Spinal cord (tissue), 10 donors: ENCODE results near the gene OAT. TPM values are rescaled to one million over a fixed set of nuclear protein-coding genes. Genes with fewer than 3 reads are reported as not detected.

ENCODE experiments used
- DNase-seq, 6 donors: peaks; one replicate each; pipeline versions ENCODE4 v3.0.0 to v3.0.0-alpha.2; 2013 to 2015; ENCODE audit warnings: low spot score in 6 of 6, low read depth in 4 of 6
- H3K27ac ChIP-seq: one replicate; pipeline ENCODE4 v1.5.1; 2013; ENCODE audit warnings: low read depth, low read length, control low read depth
- H3K27me3 ChIP-seq: one replicate; pipeline ENCODE4 v1.6.1; 2013; ENCODE audit warnings: low read length; ENCODE audit not compliant: control insufficient read depth, insufficient read depth
- H3K36me3 ChIP-seq: one replicate; pipeline ENCODE4 v1.6.1; 2013; ENCODE audit warnings: low read length; ENCODE audit not compliant: control insufficient read depth, insufficient read depth
- H3K4me1 ChIP-seq: one replicate; pipeline ENCODE4 v1.6.1; 2013; ENCODE audit warnings: low read length; ENCODE audit not compliant: control insufficient read depth, insufficient read depth
- H3K4me3 ChIP-seq: one replicate; pipeline ENCODE4 v1.5.1; 2013; ENCODE audit warnings: low read depth, low read length, control low read depth
- H3K9me3 ChIP-seq: one replicate; pipeline ENCODE4 v1.6.1; 2013; ENCODE audit warnings: low read length; ENCODE audit not compliant: control insufficient read depth, insufficient read depth
- WGBS: methylation state at CpG from one replicate; pipeline ENCODE4 v1.1.5; 2013; ENCODE audit warnings: missing lambda C conversion rate; ENCODE audit not compliant: insufficient coverage; 5-methylcytosine and 5-hydroxymethylcytosine counted together
- polyA plus RNA-seq, 2 donors: library from polyadenylated mRNA; unstranded; fragments of 120-200 nt; gene quantifications; one replicate each; pipeline ENCODE4 v1.2.1, GENCODE V29; 2013; ENCODE audit not compliant: insufficient read length in 2 of 2
- total RNA-seq, 2 donors: library from RNA; depleted of rRNA in 1 of 2; stranded (reverse); fragments of 120-200 nt in 1 of 2; fragments of >200 nt in 1 of 2; gene quantifications; one replicate each; pipeline versions ENCODE4 v1.2.3 to v1.2.4, GENCODE V29; 2013 to 2014
- donor health status: healthy.

Gene OAT
- total and polyA plus RNA-seq, 4 donors, result 137 to 231 (median 168) TPM

DNA sequence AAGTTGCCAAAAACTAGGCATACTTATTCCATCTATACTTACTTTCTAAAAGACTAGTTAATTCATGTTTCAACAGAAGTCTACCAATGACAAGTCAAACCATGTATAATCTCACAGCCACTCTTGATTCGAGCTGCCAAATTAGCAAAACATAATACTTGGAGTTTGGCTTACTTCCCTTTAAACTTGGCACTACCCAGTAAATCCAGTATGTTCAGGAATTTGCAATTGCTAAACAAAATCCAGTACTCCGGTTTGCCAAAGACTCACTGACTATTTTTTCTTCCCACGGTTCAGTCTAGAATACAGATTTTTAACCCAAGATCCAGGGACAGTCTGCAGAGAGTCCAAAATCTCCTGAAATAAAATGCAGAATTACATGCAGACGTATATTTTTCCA lies 4.6 kb downstream of the OAT start:
- H3K36me3 ChIP-seq, result peaks cover 15% of the 10 kb centered on the region
- peaks cover 26% of the 10 kb centered on the region for H3K4me1 ChIP-seq
- peak in 2 of 6 donors; percentile 62 to 90 for DNase-seq
- H3K4me3 ChIP-seq, result no peak overlapping the region
- peak overlapping the region; percentile 73 for H3K27ac ChIP-seq
- H3K9me3 ChIP-seq, result no peaks in the 10 kb centered on the region
- WGBS, result 30% methylated on average over 3 of the region's 4 CpGs
- H3K27me3 ChIP-seq, result no peaks in the 10 kb centered on the region

DNA sequence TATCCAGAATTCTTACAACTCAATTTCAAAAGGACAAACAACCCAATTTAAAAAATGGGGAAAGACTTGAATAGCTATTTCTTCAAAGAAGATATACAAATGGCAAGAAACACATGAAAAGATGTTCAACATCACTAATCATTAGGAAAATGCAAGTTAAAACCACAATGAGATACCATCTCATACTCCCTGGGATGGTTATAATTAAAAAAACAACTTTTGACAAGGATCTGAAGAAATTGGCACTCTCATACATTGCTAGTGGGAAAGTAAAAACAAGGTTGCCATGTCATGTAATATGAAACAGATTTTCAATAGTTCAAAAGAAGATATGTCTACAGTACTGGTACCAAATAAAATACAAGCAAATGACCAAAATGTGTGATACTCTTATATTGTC lies 9.0 kb downstream of the OAT start:
- Histone ChIP-seq H3K27me3 (no peaks in the 10 kb centered on the region), H3K4me3 (no peak overlapping the region), H3K27ac (no peak overlapping the region), H3K36me3 (peaks cover 22% of the 10 kb centered on the region), H3K4me1 (peaks cover 14% of the 10 kb centered on the region), H3K9me3 (no peaks in the 10 kb centered on the region)
- DNase-seq, result no peak

DNA sequence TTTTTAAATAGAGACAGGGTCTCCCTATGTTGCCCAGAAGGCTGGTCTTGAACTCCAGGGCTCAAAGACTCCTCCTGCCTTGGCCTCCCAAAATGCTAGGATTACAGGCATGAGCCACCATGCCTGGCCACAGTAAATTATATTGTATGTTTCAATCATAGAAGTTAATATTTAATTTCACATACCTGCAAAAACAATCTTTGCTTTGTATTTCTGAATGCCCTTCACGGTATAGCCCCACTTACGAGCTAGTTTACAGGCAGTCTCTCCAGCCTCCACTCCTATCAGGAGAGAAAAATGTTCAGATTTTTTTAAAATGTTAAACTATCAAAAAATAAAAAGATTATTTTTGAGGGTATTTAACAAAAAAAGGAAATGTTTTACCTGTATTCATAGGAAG lies 10.4 kb downstream of the OAT start:
- Histone ChIP-seq H3K36me3 (peaks cover 32% of the 10 kb centered on the region), H3K27ac (no peak overlapping the region), H3K4me1 (peaks cover 7% of the 10 kb centered on the region), H3K27me3 (no peaks in the 10 kb centered on the region), H3K9me3 (no peaks in the 10 kb centered on the region), H3K4me3 (no peak overlapping the region)
- DNase-seq, result no peak
- no CpG with 5 or more reads among the region's 2 CpGs for WGBS

GRCh38 chr10:124407456-124407855 lies 11.3 kb downstream of the OAT start:
- no CpG with 5 or more reads among the region's 2 CpGs for WGBS
- DNase-seq, result no peak
- no peaks in the 10 kb centered on the region for H3K9me3 ChIP-seq
- no peaks in the 10 kb centered on the region for H3K27me3 ChIP-seq
- peaks cover 1% of the 10 kb centered on the region for H3K4me1 ChIP-seq
- no peak overlapping the region for H3K4me3 ChIP-seq
- H3K27ac ChIP-seq, result no peak overlapping the region
- H3K36me3 ChIP-seq, result peaks cover 35% of the 10 kb centered on the region

- 50% methylated on average over 6 of the region's 8 CpGs for WGBS
- Histone ChIP-seq H3K9me3 (no peaks in the 10 kb centered on the region), H3K4me1 (no peaks in the 10 kb centered on the region), H3K36me3 (peaks cover 46% of the 10 kb centered on the region), H3K27me3 (no peaks in the 10 kb centered on the region), H3K4me3 (no peak overlapping the region), H3K27ac (no peak overlapping the region)
- peak in 4 of 6 donors; percentile 73 to 97 (median 88) for DNase-seq
Observed at GRCh38 chr10:124403548-124403947, 15.2 kb downstream of the OAT start.

DNA sequence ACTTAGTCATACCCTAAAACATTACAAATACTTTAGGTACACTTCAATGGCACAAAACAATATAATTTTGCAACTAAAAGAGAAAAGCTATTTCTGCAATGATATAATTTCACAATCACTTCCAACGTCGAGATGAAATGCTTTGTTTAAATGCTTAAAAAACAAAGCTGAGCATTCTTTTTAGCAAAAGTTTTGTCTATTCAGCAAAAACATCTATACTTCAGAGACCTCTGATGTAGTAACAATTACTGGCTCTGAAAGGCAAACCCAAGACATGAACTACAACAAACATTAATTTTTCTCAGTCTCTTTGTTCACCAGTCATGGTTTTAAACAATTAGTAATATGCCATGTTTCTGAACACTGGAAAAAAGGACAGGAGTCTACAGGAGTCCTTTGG lies 16.4 kb downstream of the OAT start:
- H3K36me3 ChIP-seq, result peaks cover 49% of the 10 kb centered on the region
- WGBS, result no CpG with 5 or more reads among the region's 2 CpGs

DNA sequence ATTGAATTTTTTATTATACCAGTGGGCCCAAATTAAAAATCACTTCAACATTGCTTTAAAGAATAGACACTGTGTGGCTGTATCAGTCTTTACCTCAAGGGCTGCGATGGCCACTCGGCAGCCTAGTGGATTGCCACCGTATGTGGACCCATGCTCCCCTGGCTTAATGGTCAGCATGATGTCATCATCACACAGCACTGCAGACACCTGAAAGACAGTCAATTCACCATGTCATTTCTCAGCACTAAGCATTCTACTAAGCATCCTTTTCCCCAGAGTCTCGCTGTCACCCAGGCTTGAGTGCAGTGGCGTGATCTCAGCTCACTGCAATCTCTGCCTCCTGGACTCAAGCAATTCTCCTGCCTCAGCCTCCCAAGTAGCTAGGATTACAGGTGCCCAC lies 17.1 kb downstream of the OAT start:
- no peak for DNase-seq
- Histone ChIP-seq H3K4me3 (no peak overlapping the region), H3K27me3 (no peaks in the 10 kb centered on the region), H3K27ac (no peak overlapping the region), H3K4me1 (no peaks in the 10 kb centered on the region), H3K36me3 (peaks cover 50% of the 10 kb centered on the region), H3K9me3 (no peaks in the 10 kb centered on the region)
- 95% methylated on average over 4 of the region's 5 CpGs for WGBS

More for the DNA sequence above, 16.4 kb downstream of the OAT start:
- Histone ChIP-seq H3K4me3 (no peak overlapping the region), H3K27ac (no peak overlapping the region), H3K9me3 (no peaks in the 10 kb centered on the region), H3K27me3 (no peaks in the 10 kb centered on the region), H3K4me1 (no peaks in the 10 kb centered on the region)
- no peak for DNase-seq

GRCh38 chr10:124394583-124394982 lies 24.1 kb downstream of the OAT start:
- Histone ChIP-seq H3K27ac (no peak overlapping the region), H3K9me3 (no peaks in the 10 kb centered on the region)
- 100% methylated on average over 1 of the region's 1 CpG for WGBS

GRCh38 chr10:124392626-124393342 lies 25.9 kb downstream of the OAT start:
- Histone ChIP-seq H3K36me3 (peaks cover 10% of the 10 kb centered on the region), H3K4me3 (no peak overlapping the region), H3K4me1 (peaks cover 14% of the 10 kb centered on the region), H3K9me3 (no peaks in the 10 kb centered on the region), H3K27ac (no peak overlapping the region), H3K27me3 (no peaks in the 10 kb centered on the region)
- peak in 1 of 6 donors; percentile 55 for DNase-seq
- WGBS, result 93% methylated on average over 10 of the region's 11 CpGs

More at GRCh38 chr10:124394583-124394982, 24.1 kb downstream of the OAT start:
- Histone ChIP-seq H3K27me3 (no peaks in the 10 kb centered on the region), H3K4me3 (no peak overlapping the region), H3K4me1 (peaks cover 1% of the 10 kb centered on the region), H3K36me3 (peaks cover 21% of the 10 kb centered on the region)
- no peak for DNase-seq

DNA sequence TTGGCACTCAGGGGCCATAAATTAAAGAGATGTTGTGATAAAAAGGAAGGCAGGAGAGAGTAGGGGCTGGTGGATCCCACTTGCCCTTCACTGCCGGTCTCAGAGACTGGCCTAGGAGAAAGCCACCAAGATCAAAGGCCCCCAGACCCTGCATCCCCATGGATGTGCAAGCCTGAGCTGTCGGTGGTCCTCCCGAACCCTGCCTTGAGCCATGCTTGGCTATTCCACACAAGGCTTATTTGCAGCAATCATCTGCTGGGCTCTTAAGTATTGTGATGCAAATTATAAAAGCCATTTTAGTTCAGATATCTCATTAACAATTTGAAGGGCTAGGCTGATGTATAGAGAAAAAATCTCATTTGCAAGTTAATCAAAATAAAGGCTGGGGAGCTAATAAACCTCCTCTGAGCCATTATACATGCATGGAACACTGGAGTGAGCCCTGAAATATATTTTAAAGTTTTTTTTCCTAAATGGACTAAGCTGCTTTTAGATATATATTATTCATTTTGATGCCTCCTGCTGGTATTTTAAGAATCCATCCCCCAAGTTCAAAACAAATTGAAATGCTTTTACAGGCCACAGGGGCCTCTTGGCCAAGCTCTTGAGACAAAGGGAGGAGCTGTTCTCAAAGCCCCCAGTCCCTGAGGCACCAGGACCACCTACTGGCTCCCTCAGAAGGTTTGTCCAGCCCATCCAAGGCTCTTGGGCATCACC lies 28.1 kb downstream of the OAT start:
- no peak overlapping the region for H3K4me3 ChIP-seq
- 0% methylated on average over 1 of the region's 3 CpGs for WGBS
- peaks cover 19% of the 10 kb centered on the region for H3K4me1 ChIP-seq
- H3K27me3 ChIP-seq, result no peaks in the 10 kb centered on the region
- H3K36me3 ChIP-seq, result peaks cover 4% of the 10 kb centered on the region
- no peak overlapping the region for H3K27ac ChIP-seq
- DNase-seq, result peak in 1 of 6 donors; percentile 75
- H3K9me3 ChIP-seq, result no peaks in the 10 kb centered on the region
